22Rv1 (cell line): ENCODE results near the gene APOA1.

Experiments
- H3K27ac ChIP-seq: fragments of 450-650 bp; 2 replicates; pipeline ENCODE4 v1.5.1; 2017
- ZFX ChIP-seq: fragments of 450-650 bp; IDR thresholded peaks from 2 replicates; pipeline ENCODE4 v1.6.1; 2017; ENCODE audit warnings: antibody characterized with exemption, borderline replicate concordance
- TF ChIP-seq, protein P1 (sequence below): fragments of 450-650 bp; IDR thresholded peaks from 2 replicates; pipeline ENCODE4 v1.5.1; 2017; ENCODE audit warnings: mild to moderate bottlenecking

APOA1 gene

GRCh38 chr11:116822575-116822974, 14.8 kb downstream of the APOA1 start:
- TF ChIP-seq, protein P1, sequence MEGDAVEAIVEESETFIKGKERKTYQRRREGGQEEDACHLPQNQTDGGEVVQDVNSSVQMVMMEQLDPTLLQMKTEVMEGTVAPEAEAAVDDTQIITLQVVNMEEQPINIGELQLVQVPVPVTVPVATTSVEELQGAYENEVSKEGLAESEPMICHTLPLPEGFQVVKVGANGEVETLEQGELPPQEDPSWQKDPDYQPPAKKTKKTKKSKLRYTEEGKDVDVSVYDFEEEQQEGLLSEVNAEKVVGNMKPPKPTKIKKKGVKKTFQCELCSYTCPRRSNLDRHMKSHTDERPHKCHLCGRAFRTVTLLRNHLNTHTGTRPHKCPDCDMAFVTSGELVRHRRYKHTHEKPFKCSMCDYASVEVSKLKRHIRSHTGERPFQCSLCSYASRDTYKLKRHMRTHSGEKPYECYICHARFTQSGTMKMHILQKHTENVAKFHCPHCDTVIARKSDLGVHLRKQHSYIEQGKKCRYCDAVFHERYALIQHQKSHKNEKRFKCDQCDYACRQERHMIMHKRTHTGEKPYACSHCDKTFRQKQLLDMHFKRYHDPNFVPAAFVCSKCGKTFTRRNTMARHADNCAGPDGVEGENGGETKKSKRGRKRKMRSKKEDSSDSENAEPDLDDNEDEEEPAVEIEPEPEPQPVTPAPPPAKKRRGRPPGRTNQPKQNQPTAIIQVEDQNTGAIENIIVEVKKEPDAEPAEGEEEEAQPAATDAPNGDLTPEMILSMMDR = no peak
- no peak for TF ChIP-seq ZFX
- H3K27ac ChIP-seq = no peak overlapping the region

GRCh38 chr11:116821050-116821918, 16.1 kb downstream of the APOA1 start:
- no peak overlapping the region for H3K27ac ChIP-seq
- TF ChIP-seq, protein P1 = no peak
- TF ChIP-seq ZFX = no peak

DNA sequence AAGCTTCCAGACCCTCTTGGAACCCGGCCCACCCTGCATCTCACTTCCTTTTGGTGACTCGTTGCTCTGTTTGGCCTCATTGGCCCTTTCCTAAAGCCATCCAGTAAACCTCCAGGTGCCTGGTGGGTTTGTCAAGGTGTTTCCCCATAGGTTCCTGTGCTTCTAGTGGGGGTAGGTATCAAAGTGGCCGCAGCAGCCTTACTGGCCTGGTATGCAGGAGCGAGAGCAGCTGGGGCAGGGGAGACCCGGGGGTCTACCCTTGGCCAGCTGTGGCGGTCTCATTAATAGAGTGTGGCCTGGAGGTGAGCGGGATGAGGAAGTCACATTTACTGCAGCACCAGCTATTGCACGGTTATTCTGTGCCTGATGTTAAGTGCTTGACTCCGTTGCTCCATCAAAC, 18.4 kb downstream of the APOA1 start:
- TF ChIP-seq, protein P1 = no peak
- no peak for TF ChIP-seq ZFX
- H3K27ac ChIP-seq = no peak overlapping the region

- TF ChIP-seq, protein P1 = no peak
- TF ChIP-seq ZFX = no peak
- H3K27ac ChIP-seq = no peak overlapping the region
These were observed 22.9 kb downstream of the APOA1 start for GRCh38 chr11:116814502-116814901.

DNA sequence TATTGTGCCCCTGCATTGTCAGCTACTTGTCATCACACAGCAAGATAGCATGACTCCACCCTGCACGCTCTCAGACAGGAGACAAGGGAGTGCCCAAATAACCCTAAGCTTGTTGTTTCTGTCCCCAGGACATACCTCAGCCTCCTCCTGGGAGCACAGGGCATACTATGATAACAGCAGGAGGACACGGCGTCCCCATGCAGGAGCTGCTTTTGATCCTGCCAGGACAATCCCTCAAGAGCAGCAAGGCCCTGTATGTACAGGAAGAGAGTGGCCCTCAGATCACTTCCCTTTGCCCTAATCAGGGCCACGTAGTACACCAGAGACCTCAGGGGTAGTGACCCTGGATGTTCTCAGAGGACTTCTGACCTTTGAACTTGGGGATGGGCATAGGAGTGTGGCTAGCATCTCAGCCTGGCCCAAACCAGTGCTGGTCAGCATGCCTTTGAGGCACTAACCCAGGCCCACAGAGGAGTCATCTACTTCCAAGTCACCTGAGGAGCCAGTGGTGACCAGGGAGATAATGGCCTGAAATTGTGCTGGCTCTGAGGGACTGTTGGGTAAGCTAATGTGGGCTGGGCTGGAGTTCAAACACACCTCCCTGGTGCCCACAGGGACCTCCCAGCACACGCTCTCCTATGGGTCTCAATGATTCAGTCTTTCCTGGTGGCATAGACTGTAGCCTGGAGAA, 23.5 kb downstream of the APOA1 start:
- no peak for TF ChIP-seq ZFX
- TF ChIP-seq, protein P1 = no peak
- H3K27ac ChIP-seq = no peak overlapping the region

DNA sequence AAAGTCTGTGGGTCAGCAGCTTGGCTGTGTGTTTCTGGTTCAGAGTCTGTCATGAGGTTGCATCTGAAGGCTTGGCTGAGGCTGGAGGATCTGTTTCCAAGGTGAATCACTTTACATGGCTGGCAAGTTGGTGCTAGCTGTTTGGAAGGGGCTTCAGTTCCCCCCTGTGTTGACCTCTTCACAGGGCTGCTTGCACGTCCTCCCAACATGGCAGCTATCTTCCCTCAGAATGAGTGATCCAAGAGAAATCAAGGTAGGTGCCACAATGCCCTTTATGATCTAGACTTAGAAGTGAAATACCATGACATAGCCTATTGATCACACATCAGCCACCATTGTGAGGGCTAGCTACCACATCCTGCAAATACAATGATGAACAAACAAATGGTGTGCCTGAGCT, 24.3 kb downstream of the APOA1 start:
- H3K27ac ChIP-seq = no peak overlapping the region
- TF ChIP-seq, protein P1 = no peak
- no peak for TF ChIP-seq ZFX

- no peak overlapping the region for H3K27ac ChIP-seq
- TF ChIP-seq ZFX = no peak
- TF ChIP-seq, protein P1 = no peak
These were observed 25.3 kb downstream of the APOA1 start for GRCh38 chr11:116812109-116812508.
